Esophagus muscularis mucosa (tissue), 4 donors: ENCODE measurements around the gene LTBP2. TPM values are rescaled to one million over a fixed set of nuclear protein-coding genes. Genes with fewer than 3 reads are reported as not detected.
A peak's percentile ranks its signal among the peaks of the same experiment; 100 is the strongest.

ENCODE experiments used
- DNase-seq: peaks from one replicate; pipeline ENCODE4 v3.0.0-alpha.2; 2017; ENCODE audit errors: extremely low spot score
- H3K27ac ChIP-seq, 4 donors: fragments of 200-600 bp; sonication (generic); replicated peaks in 1 of 4; 1 replicate in 3 of 4; 2 replicates in 1 of 4; pipeline ENCODE4 v1.5.1; 2016 to 2019; ENCODE audit warnings: mild to moderate bottlenecking in 1 of 4
- H3K27me3 ChIP-seq, 4 donors: fragments of 200-600 bp; sonication (generic); one replicate each; pipeline versions ENCODE4 v1.5.1 to v1.6.0; 2016 to 2019
- H3K36me3 ChIP-seq, 4 donors: fragments of 200-600 bp; sonication (generic); one replicate each; pipeline ENCODE4 v1.5.1; 2016 to 2019
- H3K4me1 ChIP-seq, 4 donors: fragments of 200-600 bp; sonication (generic); one replicate each; pipeline ENCODE4 v1.5.1; 2016 to 2019
- H3K4me3 ChIP-seq, 4 donors: fragments of 200-600 bp; sonication (generic); 1 replicate in 2 of 4; 2 replicates in 2 of 4; pipeline ENCODE4 v1.5.1; 2016 to 2019; ENCODE audit warnings: mild to moderate bottlenecking in 4 of 4, moderate library complexity in 1 of 4
- H3K9me3 ChIP-seq, 4 donors: fragments of 200-600 bp; sonication (generic); 1 replicate in 3 of 4; 2 replicates in 1 of 4; pipeline ENCODE4 v1.5.1; 2016 to 2019
- EP300 ChIP-seq: sonication (generic); formaldehyde crosslinking; IDR thresholded peaks from one replicate; pipeline ENCODE4 v1.6.1; 2017; ENCODE audit warnings: antibody characterized with exemption
- POLR2A ChIP-seq: fragments of 450-650 bp; IDR thresholded peaks from one replicate; pipeline ENCODE4 v1.6.1; 2017; ENCODE audit warnings: antibody characterized with exemption, moderate library complexity, mild to moderate bottlenecking, low read depth
- POLR2AphosphoS5 ChIP-seq, 2 donors: sonication (generic); formaldehyde crosslinking; IDR thresholded peaks; one replicate each; pipeline ENCODE4 v1.6.1; 2017; ENCODE audit warnings: antibody characterized with exemption in 2 of 2
- WGBS: methylation state at CpG from one replicate; pipeline ENCODE4 v1.1.5; 2018; 5-methylcytosine and 5-hydroxymethylcytosine counted together
- intact Hi-C: fragments of 100-400 bp; cut with DNase I; formaldehyde crosslinking; loops from one replicate; pipeline ENCODE4 v1.15.1; 2023
- total RNA-seq, 4 donors: library from RNA; depleted of rRNA; stranded (reverse); fragments of >200 nt; gene quantifications; one replicate each; pipeline versions ENCODE4 v1.1.0 to v1.2.1, GENCODE V29; 2016
- TF ChIP-seq, protein P1 (sequence below), 3 experiments: fragments of 200-600 bp in 2 of 3; fragments of 450-650 bp in 1 of 3; sonication (generic) in 2 of 3; IDR thresholded peaks; one replicate each; pipeline ENCODE4 v1.5.1; 2017 to 2019; ENCODE audit warnings: antibody characterized with exemption in 3 of 3, mild to moderate bottlenecking in 2 of 3, moderate library complexity in 1 of 3

Gene LTBP2
- total RNA-seq, 4 donors from 2014 or later, result 62.0 to 151 (median 109) TPM

DNA sequence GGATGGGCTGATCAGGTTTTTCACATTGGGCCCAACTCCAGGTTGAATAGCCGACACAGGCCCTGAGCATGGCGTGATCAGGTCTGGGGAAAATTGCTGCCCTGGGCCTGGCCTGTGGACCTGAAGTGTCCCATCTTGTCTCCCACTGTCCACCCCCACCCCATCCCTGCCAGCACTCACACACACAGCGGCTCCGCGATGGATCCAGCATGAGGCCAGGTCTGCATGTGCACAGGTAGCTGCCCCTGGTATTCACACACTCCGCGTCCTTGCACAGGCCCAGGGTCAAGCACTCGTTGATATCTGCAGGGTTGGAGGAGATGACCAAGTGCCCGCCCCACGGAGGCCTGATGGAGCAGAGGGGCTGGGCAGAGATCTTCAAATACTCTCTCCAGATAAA, 79.8 kb downstream of the LTBP2 start:
- 94% methylated on average over 10 of the region's 10 CpGs for WGBS
- Histone ChIP-seq H3K36me3 (peaks cover 0 to 4% (median 0%) of the 10 kb centered on the region in 4 donors), H3K27me3 (no peaks in the 10 kb centered on the region), H3K4me1 (peaks cover 0 to 5% (median 0%) of the 10 kb centered on the region in 4 donors), H3K27ac (no peak overlapping the region), H3K9me3 (no peaks in the 10 kb centered on the region), H3K4me3 (no peak overlapping the region)
- no peak for DNase-seq
- TF ChIP-seq POLR2A, result no peak
- intact Hi-C loops, result no loop called here

DNA sequence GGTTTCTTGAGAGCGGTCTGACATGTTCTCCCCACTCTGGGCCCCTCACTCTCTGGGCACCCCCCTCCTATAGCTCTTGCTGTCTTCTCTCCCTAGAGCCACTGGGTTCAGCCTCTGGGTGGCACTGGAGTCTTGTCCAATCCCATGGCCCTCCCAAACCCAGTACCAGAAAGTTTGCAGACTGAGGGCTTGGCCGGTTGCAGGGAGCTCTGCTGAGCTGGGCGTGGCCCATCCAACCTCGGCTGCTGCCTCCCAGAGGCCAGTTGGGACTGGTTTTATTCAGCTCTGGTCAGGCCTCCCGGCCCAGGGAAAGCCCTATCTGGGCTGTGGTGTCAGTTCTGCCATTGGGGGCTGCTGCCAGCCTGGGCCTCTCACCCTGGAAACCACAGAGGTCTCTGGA, 80.6 kb downstream of the LTBP2 start:
- peaks cover 0 to 5% (median 0%) of the 10 kb centered on the region in 4 donors for H3K4me1 ChIP-seq
- TF ChIP-seq, protein P1, sequence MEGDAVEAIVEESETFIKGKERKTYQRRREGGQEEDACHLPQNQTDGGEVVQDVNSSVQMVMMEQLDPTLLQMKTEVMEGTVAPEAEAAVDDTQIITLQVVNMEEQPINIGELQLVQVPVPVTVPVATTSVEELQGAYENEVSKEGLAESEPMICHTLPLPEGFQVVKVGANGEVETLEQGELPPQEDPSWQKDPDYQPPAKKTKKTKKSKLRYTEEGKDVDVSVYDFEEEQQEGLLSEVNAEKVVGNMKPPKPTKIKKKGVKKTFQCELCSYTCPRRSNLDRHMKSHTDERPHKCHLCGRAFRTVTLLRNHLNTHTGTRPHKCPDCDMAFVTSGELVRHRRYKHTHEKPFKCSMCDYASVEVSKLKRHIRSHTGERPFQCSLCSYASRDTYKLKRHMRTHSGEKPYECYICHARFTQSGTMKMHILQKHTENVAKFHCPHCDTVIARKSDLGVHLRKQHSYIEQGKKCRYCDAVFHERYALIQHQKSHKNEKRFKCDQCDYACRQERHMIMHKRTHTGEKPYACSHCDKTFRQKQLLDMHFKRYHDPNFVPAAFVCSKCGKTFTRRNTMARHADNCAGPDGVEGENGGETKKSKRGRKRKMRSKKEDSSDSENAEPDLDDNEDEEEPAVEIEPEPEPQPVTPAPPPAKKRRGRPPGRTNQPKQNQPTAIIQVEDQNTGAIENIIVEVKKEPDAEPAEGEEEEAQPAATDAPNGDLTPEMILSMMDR (IDR thresholded peaks at IDR 0.05), result peak in 2 of 3 experiments; percentile 12 to 14
- no peak for TF ChIP-seq POLR2A
- no peak for TF ChIP-seq POLR2AphosphoS5 (IDR thresholded peaks at IDR 0.05)
- TF ChIP-seq EP300, result no peak
- no peak overlapping the region for H3K27ac ChIP-seq
- no peak overlapping the region for H3K4me3 ChIP-seq
- peaks cover 0 to 4% (median 0%) of the 10 kb centered on the region in 4 donors for H3K36me3 ChIP-seq
- WGBS, result 93% methylated on average over 1 of the region's 5 CpGs
- DNase-seq, result no peak
- H3K9me3 ChIP-seq, result no peaks in the 10 kb centered on the region
- no peaks in the 10 kb centered on the region for H3K27me3 ChIP-seq
- intact Hi-C loops, result no loop called here

DNA sequence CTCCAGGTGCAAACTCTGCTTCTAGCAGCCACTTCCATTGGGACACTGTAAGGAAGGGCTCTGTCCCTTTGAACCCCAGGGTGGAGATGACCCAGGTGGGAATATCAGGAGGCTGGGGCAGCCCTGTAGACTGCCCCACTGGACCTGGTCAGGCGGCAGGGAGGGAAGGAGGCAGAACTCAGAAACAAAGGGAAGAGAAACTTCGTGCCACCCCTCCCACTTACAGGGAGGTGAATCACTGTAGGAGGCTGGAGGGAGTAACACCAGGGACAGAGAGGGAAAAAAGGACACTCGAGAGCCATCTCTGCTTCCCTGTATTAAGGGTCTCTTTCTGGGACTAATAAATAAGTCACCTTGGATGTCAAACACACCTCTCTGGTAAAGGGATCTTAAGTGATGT, 81.0 kb downstream of the LTBP2 start:
- Histone ChIP-seq H3K27ac (no peak overlapping the region), H3K4me3 (no peak overlapping the region), H3K27me3 (no peaks in the 10 kb centered on the region), H3K9me3 (no peaks in the 10 kb centered on the region), H3K4me1 (peaks cover 0 to 5% (median 0%) of the 10 kb centered on the region in 4 donors), H3K36me3 (peaks cover 0 to 4% (median 0%) of the 10 kb centered on the region in 4 donors)
- TF ChIP-seq EP300 (no peak), POLR2A (no peak), POLR2AphosphoS5 (IDR thresholded peaks at IDR 0.05) (no peak)
- TF ChIP-seq, protein P1 (IDR thresholded peaks at IDR 0.05), result no peak
- WGBS, result 82% methylated on average over 3 of the region's 3 CpGs
- DNase-seq, result no peak
- intact Hi-C loops, result no loop called here

DNA sequence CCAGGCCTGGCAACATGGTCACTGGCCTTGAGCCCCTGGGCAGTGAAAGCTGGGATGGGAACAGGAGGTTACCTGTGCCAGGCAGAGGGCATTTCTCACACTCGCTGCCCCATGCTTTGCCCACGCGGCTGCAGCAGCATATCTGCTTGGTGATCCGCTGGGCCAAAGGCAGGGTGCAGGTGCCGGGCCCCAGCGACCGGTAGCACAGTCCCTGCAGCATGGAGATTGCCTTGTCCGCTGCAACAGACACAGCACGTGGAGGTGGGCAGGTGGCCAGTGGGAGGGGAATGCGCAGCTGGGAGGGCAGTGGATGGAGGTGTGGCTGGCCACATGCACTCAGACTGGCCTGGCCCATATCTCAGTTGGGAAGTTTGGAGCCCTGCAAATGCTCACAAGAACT, 83.2 kb downstream of the LTBP2 start:
- no peak overlapping the region for H3K27ac ChIP-seq
- peaks cover 0 to 5% (median 0%) of the 10 kb centered on the region in 4 donors for H3K4me1 ChIP-seq
- no peak overlapping the region for H3K4me3 ChIP-seq
- peaks cover 0 to 4% (median 0%) of the 10 kb centered on the region in 4 donors for H3K36me3 ChIP-seq
- DNase-seq, result no peak
- no peak for TF ChIP-seq EP300
- TF ChIP-seq POLR2A, result no peak
- no peak for TF ChIP-seq POLR2AphosphoS5 (IDR thresholded peaks at IDR 0.05)
- TF ChIP-seq, protein P1 (IDR thresholded peaks at IDR 0.05), result no peak
- intact Hi-C loops, result no loop called here
- no peaks in the 10 kb centered on the region for H3K9me3 ChIP-seq
- 93% methylated on average over 10 of the region's 10 CpGs for WGBS
- no peaks in the 10 kb centered on the region for H3K27me3 ChIP-seq

DNA sequence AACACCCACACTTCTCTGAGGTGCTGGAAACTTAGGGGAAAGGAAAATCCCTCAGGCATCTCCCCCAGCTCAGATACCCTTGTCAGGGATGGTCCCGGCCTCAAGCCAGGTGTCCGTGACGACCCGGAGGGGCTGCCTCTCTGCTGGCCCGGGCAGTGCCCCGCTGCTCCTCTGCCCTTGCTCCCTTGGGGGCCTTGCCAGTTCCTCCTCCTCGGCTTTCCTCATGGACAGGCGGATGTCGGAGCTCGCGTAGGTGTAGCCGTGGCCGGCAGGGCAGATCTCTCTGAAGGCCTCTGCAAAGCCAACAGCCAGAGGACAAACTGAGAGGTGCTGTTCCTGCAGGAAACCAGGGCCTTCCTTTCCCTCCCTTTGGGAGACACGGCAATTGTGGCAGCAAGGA, 83.6 kb downstream of the LTBP2 start:
- Histone ChIP-seq H3K27ac (no peak overlapping the region), H3K36me3 (peaks cover 0 to 4% (median 0%) of the 10 kb centered on the region in 4 donors), H3K4me1 (peaks cover 0 to 5% (median 0%) of the 10 kb centered on the region in 4 donors), H3K9me3 (no peaks in the 10 kb centered on the region), H3K27me3 (no peaks in the 10 kb centered on the region), H3K4me3 (no peak overlapping the region)
- intact Hi-C loops, result no loop called here
- TF ChIP-seq POLR2AphosphoS5 (IDR thresholded peaks at IDR 0.05), result no peak
- no peak for TF ChIP-seq EP300
- TF ChIP-seq, protein P1 (IDR thresholded peaks at IDR 0.05), result no peak
- no peak for TF ChIP-seq POLR2A
- no peak for DNase-seq
- WGBS, result 82% methylated on average over 14 of the region's 14 CpGs
